ENCODE results near the gene KANSL1.

DNA sequence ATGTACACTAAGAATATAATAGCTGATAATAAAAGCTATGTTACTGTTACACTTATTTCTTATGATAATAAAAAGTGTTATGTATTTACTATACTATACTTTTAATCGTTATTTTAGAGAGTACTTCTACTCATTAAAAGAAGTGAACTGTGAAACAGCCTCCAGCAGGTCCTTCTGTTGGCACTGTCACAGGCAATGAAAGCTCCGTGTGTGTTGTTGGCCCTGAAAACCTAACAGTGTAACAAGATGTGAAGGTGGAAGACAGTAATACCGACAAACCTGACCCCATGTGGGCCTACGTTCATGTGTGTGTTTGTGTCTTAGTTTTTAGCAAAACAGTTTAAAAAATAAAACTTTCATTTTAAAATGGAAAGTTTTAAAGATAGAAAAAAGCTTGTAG is 102.4 kb downstream of the KANSL1 start:
- TF ChIP-seq CTCF (IDR thresholded peaks at IDR 0.05; ENCODE audit: insufficient read depth, low read length, poor library complexity, severe bottlenecking) (no peak), EZH2phosphoT487 (conservative IDR thresholded peaks at IDR 0.05; ENCODE audit: low read length) (no peak)

Data from SU-DHL-6 (cell line).